Epithelial cell of proximal tubule (primary cell): Measurements from ENCODE around the gene NKAIN2. TPM values are rescaled to one million over a fixed set of nuclear protein-coding genes. Genes with fewer than 3 reads are reported as not detected.
"Not testable (repeated sequence)": the region's sequence is repeated elsewhere in the genome, so short reads cannot be mapped to it uniquely, and the experiment has no call there.

ENCODE experiments used
- DNase-seq: peaks from one replicate; pipeline ENCODE4 v3.0.0-alpha.2; 2011; ENCODE audit warnings: low read depth
- H3K4me3 ChIP-seq: 2 replicates; pipeline ENCODE4 v1.5.1; 2011; ENCODE audit warnings: low read depth, mild to moderate bottlenecking, low read length
- CTCF ChIP-seq: conservative IDR thresholded peaks from 2 replicates; pipeline ENCODE4 v1.5.1; 2012; ENCODE audit warnings: low read depth, mild to moderate bottlenecking, low read length
- total RNA-seq: library from RNA; depleted of rRNA; stranded (reverse); fragments of >200 nt; gene quantifications from 2 replicates; pipeline ENCODE4 v1.2.3, GENCODE V29; 2015

The NKAIN2 gene
- total RNA-seq, 1 donor from 2014 or later: under 0.01 TPM

GRCh38 chr6:124723671-124724070 lies 920.0 kb downstream of the NKAIN2 start:
- no peak for TF ChIP-seq CTCF
- H3K4me3 ChIP-seq: no peak overlapping the region
- DNase-seq: no peak

GRCh38 chr6:124737804-124738203 lies 934.1 kb downstream of the NKAIN2 start:
- not testable (repeated sequence) for H3K4me3 ChIP-seq, DNase-seq

- TF ChIP-seq CTCF: no peak
- no peak for DNase-seq
- H3K4me3 ChIP-seq: no peak overlapping the region
These were observed 934.8 kb downstream of the NKAIN2 start for GRCh38 chr6:124738482-124738881.

- no peak for TF ChIP-seq CTCF
- DNase-seq: no peak
- no peak overlapping the region for H3K4me3 ChIP-seq
These were observed 937.7 kb downstream of the NKAIN2 start for GRCh38 chr6:124741341-124741740.

GRCh38 chr6:124742971-124743370 lies 939.3 kb downstream of the NKAIN2 start:
- no peak for DNase-seq
- no peak for TF ChIP-seq CTCF
- H3K4me3 ChIP-seq: no peak overlapping the region

GRCh38 chr6:124743420-124743819 lies 939.8 kb downstream of the NKAIN2 start:
- no peak for TF ChIP-seq CTCF
- no peak overlapping the region for H3K4me3 ChIP-seq
- no peak for DNase-seq

GRCh38 chr6:124747349-124747748 lies 943.7 kb downstream of the NKAIN2 start:
- no peak for TF ChIP-seq CTCF
- H3K4me3 ChIP-seq: no peak overlapping the region
- no peak for DNase-seq

- no peak for TF ChIP-seq CTCF
- DNase-seq: no peak
- no peak overlapping the region for H3K4me3 ChIP-seq
These were observed 945.1 kb downstream of the NKAIN2 start for GRCh38 chr6:124748778-124749177.
